ENCODE data around the gene ASCL5. TPM values are rescaled to one million over a fixed set of nuclear protein-coding genes. Genes with fewer than 3 reads are reported as not detected.

Gene ASCL5
- total RNA-seq, 2 experiments from 2014 or later = 0.49 to 0.50 TPM

- H3K4me3 ChIP-seq (ENCODE audit: low read length) = no peak overlapping the region
- H3K4me3 Mint-ChIP-seq = peak overlapping the region; percentile 30
- peaks cover under 1% of the 10 kb centered on the region for H3K4me1 ChIP-seq (ENCODE audit: insufficient read depth, low read length)
- H3K36me3 ChIP-seq (ENCODE audit: insufficient read depth, low read length) = no peaks in the 10 kb centered on the region
- H3K27me3 Mint-ChIP-seq = no peaks in the 10 kb centered on the region
- intact Hi-C loops (cut with DNase I, micrococcal nuclease) = no loop called here
- ATAC-seq (ENCODE audit: poor library complexity) = no peak
- no peak for TF ChIP-seq CTCF (IDR thresholded peaks at IDR 0.05)
- H3K27ac ChIP-seq (ENCODE audit: low read depth in 1 of 2, low read length in 2 of 2) = no peak overlapping the region
- ChIA-PET CTCF (no interaction called here), POLR2A (no interaction called here)
- peaks cover 4% of the 10 kb centered on the region for H3K4me1 Mint-ChIP-seq (ENCODE audit: low read depth)
- no peaks in the 10 kb centered on the region for H3K9me3 ChIP-seq (ENCODE audit: control insufficient read depth in 1 of 2, insufficient read depth in 1 of 2, low read length in 2 of 2)
- no peak overlapping the region for H3K27ac Mint-ChIP-seq
- no peaks in the 10 kb centered on the region for H3K9me3 Mint-ChIP-seq
- H3K27me3 ChIP-seq (ENCODE audit: control insufficient read depth in 1 of 2, insufficient read depth in 2 of 2, low read length in 2 of 2) = no peaks in the 10 kb centered on the region
- no peak for DNase-seq
- no peaks in the 10 kb centered on the region for H3K36me3 Mint-ChIP-seq (ENCODE audit: low read depth)
These were observed 18.4 kb downstream of the ASCL5 start for GRCh38 chr1:201108614-201109013.

GRCh38 chr1:201105688-201106087, 21.3 kb downstream of the ASCL5 start:
- TF ChIP-seq CTCF (IDR thresholded peaks at IDR 0.05) = no peak
- intact Hi-C loops (cut with DNase I, micrococcal nuclease) = no loop called here

DNA sequence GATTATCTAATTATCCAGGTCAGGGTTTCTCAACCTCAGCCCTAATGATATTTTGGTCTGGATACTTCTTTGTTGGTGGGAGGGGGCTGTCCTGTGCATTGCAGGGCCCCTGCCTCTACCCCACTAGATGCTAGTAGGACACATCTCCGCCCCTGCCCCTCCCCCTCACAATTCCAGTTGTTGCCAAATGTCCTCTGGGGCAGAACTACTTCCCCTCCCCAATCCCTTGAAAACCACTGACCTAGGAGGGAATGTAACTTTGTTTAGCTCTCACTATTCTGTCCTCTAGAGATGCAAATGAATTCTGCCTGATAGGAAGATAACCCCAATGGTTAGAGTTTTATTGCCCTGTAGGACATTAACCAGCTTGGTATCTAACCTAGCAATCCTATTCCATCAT, 22.8 kb downstream of the ASCL5 start:
- H3K27ac Mint-ChIP-seq = no peak overlapping the region
- H3K36me3 ChIP-seq (ENCODE audit: insufficient read depth, low read length) = no peaks in the 10 kb centered on the region
- intact Hi-C loops (cut with DNase I, micrococcal nuclease) = no loop called here
- CTCF ChIA-PET = no interaction called here
- no peaks in the 10 kb centered on the region for H3K4me1 Mint-ChIP-seq (ENCODE audit: low read depth)
- POLR2A ChIA-PET = no interaction called here
- no peaks in the 10 kb centered on the region for H3K27me3 Mint-ChIP-seq
- H3K4me3 Mint-ChIP-seq = no peak overlapping the region
- H3K9me3 ChIP-seq (ENCODE audit: control insufficient read depth in 1 of 2, insufficient read depth in 1 of 2, low read length in 2 of 2) = no peaks in the 10 kb centered on the region
- H3K4me3 ChIP-seq (ENCODE audit: low read length) = no peak overlapping the region
- no peak for DNase-seq
- H3K27ac ChIP-seq (ENCODE audit: low read depth in 1 of 2, low read length in 2 of 2) = no peak overlapping the region
- H3K36me3 Mint-ChIP-seq (ENCODE audit: low read depth) = no peaks in the 10 kb centered on the region
- H3K9me3 Mint-ChIP-seq = no peaks in the 10 kb centered on the region
- no peaks in the 10 kb centered on the region for H3K4me1 ChIP-seq (ENCODE audit: insufficient read depth, low read length)
- TF ChIP-seq CTCF (IDR thresholded peaks at IDR 0.05) = no peak
- no peak for ATAC-seq (ENCODE audit: poor library complexity)
- no peaks in the 10 kb centered on the region for H3K27me3 ChIP-seq (ENCODE audit: control insufficient read depth in 1 of 2, insufficient read depth in 2 of 2, low read length in 2 of 2)

More at GRCh38 chr1:201105688-201106087, 21.3 kb downstream of the ASCL5 start:
- H3K4me3 Mint-ChIP-seq = no peak overlapping the region
- no peaks in the 10 kb centered on the region for H3K36me3 ChIP-seq (ENCODE audit: insufficient read depth, low read length)
- H3K4me1 ChIP-seq (ENCODE audit: insufficient read depth, low read length) = no peaks in the 10 kb centered on the region
- CTCF ChIA-PET = no interaction called here
- no peak overlapping the region for H3K27ac ChIP-seq (ENCODE audit: low read depth in 1 of 2, low read length in 2 of 2)
- H3K27me3 ChIP-seq (ENCODE audit: control insufficient read depth in 1 of 2, insufficient read depth in 2 of 2, low read length in 2 of 2) = no peaks in the 10 kb centered on the region
- ATAC-seq (ENCODE audit: poor library complexity) (no peak), DNase-seq (no peak)
- no peaks in the 10 kb centered on the region for H3K36me3 Mint-ChIP-seq (ENCODE audit: low read depth)
- H3K4me1 Mint-ChIP-seq (ENCODE audit: low read depth) = no peaks in the 10 kb centered on the region
- POLR2A ChIA-PET = no interaction called here
- no peak overlapping the region for H3K27ac Mint-ChIP-seq
- H3K4me3 ChIP-seq (ENCODE audit: low read length) = no peak overlapping the region
- H3K9me3 ChIP-seq (ENCODE audit: control insufficient read depth in 1 of 2, insufficient read depth in 1 of 2, low read length in 2 of 2) = no peaks in the 10 kb centered on the region
- H3K27me3 Mint-ChIP-seq = no peaks in the 10 kb centered on the region
- no peaks in the 10 kb centered on the region for H3K9me3 Mint-ChIP-seq

Measured in CD4-positive, alpha-beta T cell (primary cell).